IPS-NIHi11 (cell line): ENCODE measurements around the gene METRN.

ENCODE experiments used
- DNase-seq: peaks from one replicate; pipeline ENCODE4 v3.0.0; 2012; ENCODE audit warnings: mixed read lengths, low spot score

Gene METRN

GRCh38 chr16:759110-759910 is 44.4 kb downstream of the METRN start:
- no peak for DNase-seq

GRCh38 chr16:760065-760464 is 45.1 kb downstream of the METRN start:
- no peak for DNase-seq

GRCh38 chr16:760545-761343 is 45.8 kb downstream of the METRN start, which contains the start of gene MSLN:
Gene MSLN (plus strand): TSS chr16:760734. CDS start chr16:762681, 1,947 bp downstream.
- no peak for DNase-seq

DNA sequence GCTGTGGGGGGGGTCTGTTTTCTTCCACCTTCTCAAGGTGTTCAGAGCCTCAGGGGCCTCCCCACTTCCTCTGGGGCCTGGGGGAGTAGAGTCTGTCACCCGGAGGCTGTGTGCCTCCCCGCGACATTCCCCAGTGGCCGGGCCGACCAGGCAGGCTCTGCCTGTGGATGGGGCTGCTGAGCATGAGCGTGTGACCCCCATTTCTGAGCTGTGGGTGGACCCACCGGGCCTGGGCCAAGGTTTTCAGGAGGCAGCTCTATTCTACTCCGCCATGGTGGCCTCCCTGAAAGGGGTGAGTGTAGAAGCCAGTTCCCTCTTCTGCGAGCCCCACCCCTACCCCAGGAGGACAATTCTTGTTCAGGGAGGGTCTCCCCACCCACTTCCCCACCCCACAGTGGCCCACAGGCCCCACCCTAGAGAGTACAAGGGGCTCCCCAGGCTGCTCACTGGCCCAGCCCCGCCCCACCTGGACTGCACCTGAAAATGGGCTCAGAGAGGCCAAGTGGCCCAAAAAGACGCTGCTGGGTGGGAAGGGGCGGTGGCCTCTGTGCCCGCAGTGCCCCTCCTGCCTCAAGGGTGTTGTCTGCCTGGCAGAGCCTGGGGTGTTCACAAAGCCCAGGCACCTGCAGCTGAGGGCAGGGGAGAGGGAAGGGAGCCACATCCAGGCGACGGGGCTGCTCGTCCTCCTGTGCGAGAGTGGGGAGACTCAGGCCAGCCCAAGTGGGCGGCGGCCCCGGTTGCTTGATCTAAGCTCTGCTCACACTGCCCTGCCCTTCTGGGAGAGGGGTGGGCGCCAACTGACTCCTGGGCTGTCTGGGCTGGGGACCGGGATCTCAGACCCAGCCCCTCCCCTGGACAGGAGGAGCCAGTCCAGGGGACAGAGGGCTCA is 47.0 kb downstream of the METRN start:
- no peak for DNase-seq

DNA sequence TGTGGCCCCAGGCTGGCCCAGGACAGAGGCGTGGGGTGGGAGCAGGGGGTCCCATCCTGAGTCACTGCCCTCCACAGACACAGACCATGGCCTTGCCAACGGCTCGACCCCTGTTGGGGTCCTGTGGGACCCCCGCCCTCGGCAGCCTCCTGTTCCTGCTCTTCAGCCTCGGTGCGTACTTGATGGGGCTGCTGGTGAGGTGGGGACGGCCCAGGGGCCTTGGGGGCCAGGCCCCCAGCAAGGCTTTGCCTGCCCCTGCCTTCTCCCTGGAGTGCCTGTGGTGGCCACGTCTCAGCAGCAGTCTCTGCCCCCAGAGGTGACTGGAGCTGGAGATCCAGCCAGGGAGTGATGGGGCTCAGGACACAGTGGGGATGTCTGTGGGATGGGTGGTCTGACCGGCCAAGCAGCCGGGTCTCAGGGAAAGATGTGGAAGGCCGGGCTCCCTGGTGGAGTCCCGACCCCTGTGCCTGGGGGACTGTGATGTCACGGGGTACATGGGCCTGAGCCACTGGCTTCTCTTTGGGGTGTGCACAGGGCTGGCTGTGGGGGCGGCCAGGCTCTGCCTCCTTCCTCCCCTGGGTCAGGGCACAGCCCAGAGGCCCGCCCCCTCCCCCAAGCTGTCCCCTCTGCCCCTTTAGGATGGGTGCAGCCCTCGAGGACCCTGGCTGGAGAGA is 47.8 kb downstream of the METRN start:
- DNase-seq, result no peak

GRCh38 chr16:763369-764183 is 48.7 kb downstream of the METRN start:
- DNase-seq, result no peak

DNA sequence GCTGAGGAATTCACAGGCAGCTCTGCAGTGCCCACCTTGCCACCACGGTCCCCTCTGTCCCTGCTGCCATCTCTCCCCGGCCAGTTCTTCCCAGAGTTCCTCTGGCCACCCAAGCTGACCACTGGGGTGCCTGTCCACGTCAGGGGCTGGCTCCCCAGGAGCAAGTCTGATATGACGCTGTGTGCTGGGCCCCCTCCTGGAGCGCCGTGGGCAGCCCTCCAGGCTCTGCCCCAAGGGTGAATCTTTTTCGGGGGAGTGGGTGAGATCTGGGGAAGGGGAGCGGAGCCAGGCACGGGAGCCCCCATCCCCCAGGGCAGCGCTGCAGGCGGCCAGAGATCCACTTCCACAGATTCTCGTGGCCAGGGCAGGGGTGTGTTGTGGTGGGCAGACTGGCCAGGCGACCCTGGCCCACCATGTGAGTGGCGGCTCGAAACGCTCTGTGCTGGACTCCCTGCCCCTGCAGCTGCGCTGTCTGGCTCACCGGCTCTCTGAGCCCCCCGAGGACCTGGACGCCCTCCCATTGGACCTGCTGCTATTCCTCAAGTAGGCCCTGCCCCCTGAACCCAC is 49.3 kb downstream of the METRN start:
- no peak for DNase-seq

DNA sequence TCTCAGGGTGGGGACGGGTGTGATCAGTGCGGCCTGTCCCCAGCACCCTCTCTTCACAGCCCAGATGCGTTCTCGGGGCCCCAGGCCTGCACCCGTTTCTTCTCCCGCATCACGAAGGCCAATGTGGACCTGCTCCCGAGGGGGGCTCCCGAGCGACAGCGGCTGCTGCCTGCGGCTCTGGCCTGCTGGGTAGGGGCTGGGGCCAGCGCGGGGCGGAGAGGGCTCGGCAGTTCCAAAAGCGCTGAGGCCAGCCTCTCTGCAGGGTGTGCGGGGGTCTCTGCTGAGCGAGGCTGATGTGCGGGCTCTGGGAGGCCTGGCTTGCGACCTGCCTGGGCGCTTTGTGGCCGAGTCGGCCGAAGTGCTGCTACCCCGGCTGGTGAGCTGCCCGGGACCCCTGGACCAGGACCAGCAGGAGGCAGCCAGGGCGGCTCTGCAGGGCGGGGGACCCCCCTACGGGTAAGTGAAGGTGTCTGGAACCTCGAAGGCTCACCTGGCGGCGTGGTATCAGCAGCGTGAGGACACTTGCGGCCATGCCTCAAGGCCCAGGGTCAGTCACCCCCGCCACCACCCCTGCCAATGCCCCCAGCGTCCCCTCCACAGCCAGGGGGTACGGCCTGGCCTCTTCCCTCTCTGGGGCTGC is 50.0 kb downstream of the METRN start:
- DNase-seq, result no peak

DNA sequence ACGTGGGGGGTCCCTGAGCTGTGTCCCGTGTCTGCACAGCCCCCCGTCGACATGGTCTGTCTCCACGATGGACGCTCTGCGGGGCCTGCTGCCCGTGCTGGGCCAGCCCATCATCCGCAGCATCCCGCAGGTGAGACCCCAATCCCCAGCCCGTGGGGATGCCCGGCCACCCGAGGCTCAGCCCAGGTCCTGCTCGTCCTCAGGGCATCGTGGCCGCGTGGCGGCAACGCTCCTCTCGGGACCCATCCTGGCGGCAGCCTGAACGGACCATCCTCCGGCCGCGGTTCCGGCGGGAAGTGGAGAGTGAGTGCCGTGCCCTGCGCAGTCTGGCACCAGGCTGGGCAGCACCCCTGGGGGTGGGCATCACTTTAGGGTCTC is 50.6 kb downstream of the METRN start:
- no peak for DNase-seq

- DNase-seq, result no peak
Observed at GRCh38 chr16:766008-766819, 51.3 kb downstream of the METRN start.

GRCh38 chr16:766820-767640 is 52.1 kb downstream of the METRN start:
- no peak for DNase-seq

DNA sequence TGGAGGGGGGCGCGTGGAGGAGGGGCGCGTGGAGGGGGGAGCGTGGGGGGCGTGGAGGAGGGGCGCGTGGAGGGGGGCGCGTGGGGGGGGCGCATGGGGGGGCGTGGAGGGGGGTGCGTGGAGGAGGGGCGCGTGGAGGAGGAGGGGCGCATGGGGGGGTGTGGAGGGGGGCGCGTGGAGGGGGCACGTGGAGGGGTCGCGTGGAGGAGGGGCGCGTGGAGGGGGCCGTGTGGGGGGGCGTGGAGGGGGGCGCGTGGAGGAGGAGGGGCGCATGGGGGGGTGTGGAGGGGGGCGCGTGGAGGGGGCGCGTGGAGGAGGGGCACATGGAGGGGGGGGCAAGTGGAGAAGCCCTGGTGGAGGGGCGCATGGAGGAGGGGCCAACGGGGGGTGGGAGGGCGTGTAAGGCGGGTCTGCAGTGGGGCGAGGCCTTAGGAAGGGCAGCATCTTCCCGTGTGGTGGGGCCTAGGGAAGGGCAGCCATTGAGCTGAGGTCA is 52.9 kb downstream of the METRN start:
- no peak for DNase-seq

- DNase-seq, result no peak
Observed at GRCh38 chr16:768428-768827, 53.5 kb downstream of the METRN start.
